Prostate gland (tissue), 2 donors: ENCODE data around the gene TGFBR3. TPM values are rescaled to one million over a fixed set of nuclear protein-coding genes. Genes with fewer than 3 reads are reported as not detected.

Source experiments
- DNase-seq: peaks from one replicate; pipeline ENCODE4 v3.0.0-alpha.2; 2019; ENCODE audit warnings: low spot score
- H3K27ac ChIP-seq, 2 donors: fragments of 200-600 bp; sonication (generic); 2 replicates each; pipeline ENCODE4 v1.5.1; 2017 to 2019
- H3K27me3 ChIP-seq: fragments of 200-600 bp; sonication (generic); replicated peaks from 2 replicates; pipeline ENCODE4 v1.5.1; 2019; ENCODE audit not compliant: insufficient read depth
- H3K36me3 ChIP-seq, 2 donors: fragments of 200-600 bp; sonication (generic); 1 replicate in 1 of 2; 2 replicates in 1 of 2; pipeline versions ENCODE4 v1.5.1 to v1.8.1; 2017 to 2019
- H3K4me1 ChIP-seq: fragments of 200-600 bp; sonication (generic); replicated peaks from 2 replicates; pipeline ENCODE4 v1.5.1; 2019
- H3K4me3 ChIP-seq, 2 donors: fragments of 200-600 bp; sonication (generic); 2 replicates each; pipeline ENCODE4 v1.5.1; 2017 to 2019
- H3K9me3 ChIP-seq: fragments of 200-600 bp; sonication (generic); 2 replicates; pipeline ENCODE4 v1.5.1; 2017
- POLR2A ChIP-seq: fragments of 450-650 bp; IDR thresholded peaks from one replicate; pipeline ENCODE4 v1.6.1; 2016; ENCODE audit warnings: antibody characterized with exemption, mild to moderate bottlenecking
- POLR2AphosphoS5 ChIP-seq: sonication (generic); formaldehyde crosslinking; IDR thresholded peaks from one replicate; pipeline ENCODE4 v1.6.1; 2017; ENCODE audit warnings: antibody characterized with exemption
- WGBS: methylation state at CpG from one replicate; pipeline ENCODE4 v1.1.5; 2018; 5-methylcytosine and 5-hydroxymethylcytosine counted together
- intact Hi-C: fragments of 100-400 bp; cut with DNase I; formaldehyde crosslinking; loops from one replicate; pipeline ENCODE4 v1.14.2; 2022
- total RNA-seq, 2 donors: library from RNA; depleted of rRNA; stranded (reverse); fragments of >200 nt; gene quantifications; one replicate each; pipeline ENCODE4 v1.1.0, GENCODE V29; 2016
- TF ChIP-seq, protein P1 (sequence below), 4 experiments: fragments of 200-600 bp in 2 of 4; fragments of 450-650 bp in 2 of 4; sonication (generic) in 2 of 4; IDR thresholded peaks; 1 replicate in 3 of 4; 2 replicates in 1 of 4; pipeline ENCODE4 v1.5.1; 2016 to 2019; ENCODE audit warnings: antibody characterized with exemption in 4 of 4, mild to moderate bottlenecking in 2 of 4, moderate library complexity in 2 of 4

Gene TGFBR3
- total RNA-seq, 2 donors from 2014 or later, result 26.4 to 51.7 TPM

- WGBS, result 84% methylated on average over 9 of the region's 9 CpGs
- Histone ChIP-seq H3K9me3 (no peaks in the 10 kb centered on the region), H3K4me1 (no peaks in the 10 kb centered on the region), H3K4me3 (no peak overlapping the region), H3K27me3 (no peaks in the 10 kb centered on the region), H3K36me3 (no peaks in the 10 kb centered on the region), H3K27ac (no peak overlapping the region)
- no peak for TF ChIP-seq POLR2A
- TF ChIP-seq POLR2AphosphoS5, result no peak
- TF ChIP-seq, protein P1, sequence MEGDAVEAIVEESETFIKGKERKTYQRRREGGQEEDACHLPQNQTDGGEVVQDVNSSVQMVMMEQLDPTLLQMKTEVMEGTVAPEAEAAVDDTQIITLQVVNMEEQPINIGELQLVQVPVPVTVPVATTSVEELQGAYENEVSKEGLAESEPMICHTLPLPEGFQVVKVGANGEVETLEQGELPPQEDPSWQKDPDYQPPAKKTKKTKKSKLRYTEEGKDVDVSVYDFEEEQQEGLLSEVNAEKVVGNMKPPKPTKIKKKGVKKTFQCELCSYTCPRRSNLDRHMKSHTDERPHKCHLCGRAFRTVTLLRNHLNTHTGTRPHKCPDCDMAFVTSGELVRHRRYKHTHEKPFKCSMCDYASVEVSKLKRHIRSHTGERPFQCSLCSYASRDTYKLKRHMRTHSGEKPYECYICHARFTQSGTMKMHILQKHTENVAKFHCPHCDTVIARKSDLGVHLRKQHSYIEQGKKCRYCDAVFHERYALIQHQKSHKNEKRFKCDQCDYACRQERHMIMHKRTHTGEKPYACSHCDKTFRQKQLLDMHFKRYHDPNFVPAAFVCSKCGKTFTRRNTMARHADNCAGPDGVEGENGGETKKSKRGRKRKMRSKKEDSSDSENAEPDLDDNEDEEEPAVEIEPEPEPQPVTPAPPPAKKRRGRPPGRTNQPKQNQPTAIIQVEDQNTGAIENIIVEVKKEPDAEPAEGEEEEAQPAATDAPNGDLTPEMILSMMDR (IDR thresholded peaks at IDR 0.05), result no peak
- intact Hi-C loops, result no loop called here
- no peak for DNase-seq
Measured at GRCh38 chr1:91768786-91769725, 116.9 kb downstream of the TGFBR3 start.

GRCh38 chr1:91768120-91768519 is 117.8 kb downstream of the TGFBR3 start:
- DNase-seq, result no peak
- no peak overlapping the region for H3K4me3 ChIP-seq
- 96% methylated on average over 4 of the region's 4 CpGs for WGBS
- H3K4me1 ChIP-seq, result no peaks in the 10 kb centered on the region
- TF ChIP-seq POLR2A, result no peak
- intact Hi-C loops, result no loop called here
- no peaks in the 10 kb centered on the region for H3K36me3 ChIP-seq
- H3K9me3 ChIP-seq, result no peaks in the 10 kb centered on the region
- no peaks in the 10 kb centered on the region for H3K27me3 ChIP-seq
- no peak overlapping the region for H3K27ac ChIP-seq

GRCh38 chr1:91766883-91767282 is 119.1 kb downstream of the TGFBR3 start:
- no peaks in the 10 kb centered on the region for H3K36me3 ChIP-seq
- WGBS, result 81% methylated on average over 5 of the region's 5 CpGs
- no peaks in the 10 kb centered on the region for H3K4me1 ChIP-seq
- DNase-seq, result no peak
- H3K9me3 ChIP-seq, result no peaks in the 10 kb centered on the region
- TF ChIP-seq POLR2AphosphoS5, result no peak
- TF ChIP-seq, protein P1 (IDR thresholded peaks at IDR 0.05), result no peak
- TF ChIP-seq POLR2A, result no peak
- no peaks in the 10 kb centered on the region for H3K27me3 ChIP-seq
- intact Hi-C loops, result no loop called here
- H3K4me3 ChIP-seq, result no peak overlapping the region
- H3K27ac ChIP-seq, result no peak overlapping the region

DNA sequence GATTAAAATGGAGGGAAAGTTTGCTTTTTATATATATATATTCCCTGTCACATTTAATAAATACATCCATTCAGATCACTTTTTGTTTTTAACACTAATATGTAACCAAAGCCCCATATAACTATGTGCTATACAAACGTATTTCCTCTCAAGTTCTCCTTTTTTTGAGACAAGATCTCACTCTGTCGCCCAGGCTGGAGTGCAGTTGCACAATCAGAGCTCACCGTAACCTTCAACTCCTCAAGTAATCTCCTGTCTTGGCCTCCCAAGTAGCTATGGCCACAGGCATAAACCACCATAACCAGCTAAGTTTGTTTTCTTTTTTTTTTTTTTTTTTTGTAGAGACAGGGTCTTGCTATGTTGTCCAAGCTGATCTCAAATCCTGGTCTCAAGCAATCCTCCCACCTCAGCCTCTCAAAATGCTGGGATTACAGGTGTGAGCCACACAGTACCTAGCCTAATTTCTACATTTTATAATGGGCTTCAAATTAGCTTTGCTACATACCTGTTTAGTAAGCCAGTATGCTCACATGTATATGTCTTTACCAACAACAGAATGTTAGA is 120.0 kb downstream of the TGFBR3 start:
- H3K4me3 ChIP-seq, result no peak overlapping the region
- H3K9me3 ChIP-seq, result no peaks in the 10 kb centered on the region
- TF ChIP-seq, protein P1 (IDR thresholded peaks at IDR 0.05), result no peak
- TF ChIP-seq POLR2AphosphoS5 (no peak), POLR2A (no peak)
- DNase-seq, result no peak
- no peaks in the 10 kb centered on the region for H3K4me1 ChIP-seq
- whole genome bisulfite sequencing, result 70% methylated on average over 3 of the region's 3 CpGs
- H3K27me3 ChIP-seq, result no peaks in the 10 kb centered on the region
- no peaks in the 10 kb centered on the region for H3K36me3 ChIP-seq
- H3K27ac ChIP-seq, result no peak overlapping the region
- intact Hi-C loops, result no loop called here

DNA sequence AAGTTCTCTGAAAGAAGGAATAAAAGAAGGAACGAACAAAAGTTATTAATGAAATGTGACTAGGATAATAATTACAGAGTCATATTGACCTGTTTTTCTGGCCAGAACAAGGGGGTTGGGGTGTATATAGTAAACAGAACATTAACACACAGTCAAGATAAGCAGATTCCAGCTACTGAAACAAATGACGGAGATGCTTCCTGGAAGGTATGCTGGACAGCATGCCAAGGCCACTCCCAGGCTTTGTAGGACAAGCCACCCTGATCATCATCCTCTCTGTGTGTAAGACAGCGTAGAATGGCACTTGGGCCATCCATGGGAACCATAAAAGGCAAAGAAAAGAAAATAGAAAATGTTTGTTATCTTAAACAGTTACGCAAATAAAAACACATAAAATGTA is 120.7 kb downstream of the TGFBR3 start:
- intact Hi-C loops, result no loop called here
- 78% methylated on average over 4 of the region's 4 CpGs for WGBS
- no peaks in the 10 kb centered on the region for H3K9me3 ChIP-seq
- H3K4me1 ChIP-seq, result peaks cover 3% of the 10 kb centered on the region
- H3K36me3 ChIP-seq, result no peaks in the 10 kb centered on the region
- no peak overlapping the region for H3K27ac ChIP-seq
- DNase-seq, result no peak
- no peaks in the 10 kb centered on the region for H3K27me3 ChIP-seq
- H3K4me3 ChIP-seq, result no peak overlapping the region
- no peak for TF ChIP-seq POLR2AphosphoS5
- TF ChIP-seq, protein P1 (IDR thresholded peaks at IDR 0.05), result no peak
- no peak for TF ChIP-seq POLR2A
